OCI-LY1 (cell line): ENCODE results near the gene FUNDC2.

Experiments
- H2AFZ ChIP-seq: fragments of 200-600 bp; sonication (generic), shearing (Covaris generic); 2 replicates; pipeline ENCODE4 v1.6.0; 2014; ENCODE audit warnings: antibody characterized with exemption, mild to moderate bottlenecking, low read length
- H3F3A ChIP-seq: fragments of 200-600 bp; sonication (generic), shearing (Covaris generic); 2 replicates; pipeline ENCODE4 v1.6.0; 2014; ENCODE audit warnings: mild to moderate bottlenecking, antibody characterized with exemption, low read length, moderate library complexity; ENCODE audit not compliant: insufficient read depth
- H3K27ac ChIP-seq: fragments of 200-600 bp; sonication (generic); 2 replicates; pipeline ENCODE4 v1.5.1; 2014; ENCODE audit warnings: low read length, mixed run types, mild to moderate bottlenecking, low read depth; ENCODE audit not compliant: poor library complexity, severe bottlenecking
- H3K27me3 ChIP-seq: fragments of 200-600 bp; sonication (generic); 2 replicates; pipeline ENCODE4 v1.6.0; 2014; ENCODE audit warnings: antibody characterized with exemption, mild to moderate bottlenecking, low read length, moderate library complexity; ENCODE audit not compliant: insufficient read depth
- H3K36me3 ChIP-seq: fragments of 200-600 bp; sonication (generic); 2 replicates; pipeline ENCODE4 v1.6.1; 2014; ENCODE audit warnings: mild to moderate bottlenecking, antibody characterized with exemption, low read length, moderate library complexity, mixed read lengths; ENCODE audit not compliant: insufficient read depth
- H3K4me1 ChIP-seq: fragments of 200-600 bp; sonication (generic); 2 replicates; pipeline ENCODE4 v1.5.1; 2014; ENCODE audit warnings: mild to moderate bottlenecking, low read length, moderate library complexity; ENCODE audit not compliant: insufficient read depth, severe bottlenecking
- H3K4me2 ChIP-seq: fragments of 200-600 bp; sonication (generic), shearing (Covaris generic); 2 replicates; pipeline ENCODE4 v1.6.1; 2014; ENCODE audit warnings: low read length
- H3K4me3 ChIP-seq: fragments of 200-600 bp; sonication (generic); 2 replicates; pipeline ENCODE4 v1.5.1; 2014; ENCODE audit warnings: low read length, low read depth, mild to moderate bottlenecking, mixed read lengths; ENCODE audit not compliant: poor library complexity, severe bottlenecking
- H3K79me2 ChIP-seq: fragments of 200-600 bp; shearing (Covaris generic); 2 replicates; pipeline ENCODE4 v1.6.1; 2016; ENCODE audit warnings: mixed run types, low read length, mixed read lengths; ENCODE audit not compliant: insufficient read depth
- H3K9ac ChIP-seq: fragments of 200-600 bp; sonication (generic), shearing (Covaris generic); 2 replicates; pipeline ENCODE4 v1.6.1; 2014; ENCODE audit warnings: mild to moderate bottlenecking, low read length, mixed read lengths
- H3K9me2 ChIP-seq: fragments of 200-600 bp; sonication (generic), shearing (Covaris generic); 2 replicates; pipeline ENCODE4 v1.6.1; 2014; ENCODE audit warnings: low read depth, mild to moderate bottlenecking, low read length, mixed read lengths
- H3K9me3 ChIP-seq: fragments of 200-600 bp; shearing (Covaris generic); 2 replicates; pipeline ENCODE4 v1.6.1; 2014; ENCODE audit warnings: low read length, mixed read lengths
- H4K20me1 ChIP-seq: fragments of 200-600 bp; sonication (generic), shearing (Covaris generic); 2 replicates; pipeline ENCODE4 v1.6.0; 2016; ENCODE audit warnings: mild to moderate bottlenecking, low read length; ENCODE audit not compliant: insufficient read depth
- EZH2 ChIP-seq: fragments of 200-600 bp; sonication (generic), shearing (Covaris generic); IDR thresholded peaks from 2 replicates; pipeline ENCODE4 v1.8.0; 2017; ENCODE audit warnings: borderline replicate concordance, mixed run types, mild to moderate bottlenecking, antibody characterized with exemption, low read length, moderate library complexity, mixed read lengths
- TF ChIP-seq, protein P1 (sequence below): fragments of 200-600 bp; sonication (generic), shearing (Covaris generic); IDR thresholded peaks from 2 replicates; pipeline ENCODE4 v1.5.1; 2017; ENCODE audit warnings: mild to moderate bottlenecking, antibody characterized with exemption, low read length, moderate library complexity, mixed read lengths

Gene FUNDC2

GRCh38 chrX:155055494-155055893 lies 28.9 kb downstream of the FUNDC2 start:
- TF ChIP-seq, protein P1, sequence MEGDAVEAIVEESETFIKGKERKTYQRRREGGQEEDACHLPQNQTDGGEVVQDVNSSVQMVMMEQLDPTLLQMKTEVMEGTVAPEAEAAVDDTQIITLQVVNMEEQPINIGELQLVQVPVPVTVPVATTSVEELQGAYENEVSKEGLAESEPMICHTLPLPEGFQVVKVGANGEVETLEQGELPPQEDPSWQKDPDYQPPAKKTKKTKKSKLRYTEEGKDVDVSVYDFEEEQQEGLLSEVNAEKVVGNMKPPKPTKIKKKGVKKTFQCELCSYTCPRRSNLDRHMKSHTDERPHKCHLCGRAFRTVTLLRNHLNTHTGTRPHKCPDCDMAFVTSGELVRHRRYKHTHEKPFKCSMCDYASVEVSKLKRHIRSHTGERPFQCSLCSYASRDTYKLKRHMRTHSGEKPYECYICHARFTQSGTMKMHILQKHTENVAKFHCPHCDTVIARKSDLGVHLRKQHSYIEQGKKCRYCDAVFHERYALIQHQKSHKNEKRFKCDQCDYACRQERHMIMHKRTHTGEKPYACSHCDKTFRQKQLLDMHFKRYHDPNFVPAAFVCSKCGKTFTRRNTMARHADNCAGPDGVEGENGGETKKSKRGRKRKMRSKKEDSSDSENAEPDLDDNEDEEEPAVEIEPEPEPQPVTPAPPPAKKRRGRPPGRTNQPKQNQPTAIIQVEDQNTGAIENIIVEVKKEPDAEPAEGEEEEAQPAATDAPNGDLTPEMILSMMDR, result no peak
- TF ChIP-seq EZH2, result no peak
- Histone ChIP-seq H3K27ac (no peak overlapping the region), H3K36me3 (peaks cover 17% of the 10 kb centered on the region; the same call in 1 of the 2 replicates), H3K9me3 (no peaks in the 10 kb centered on the region), H3K9me2 (no peaks in the 10 kb centered on the region), H3K27me3 (no peaks in the 10 kb centered on the region), H3K4me3 (no peak overlapping the region), H3K4me2 (no peak overlapping the region), H3K9ac (no peak overlapping the region), H3F3A (no peaks in the 10 kb centered on the region), H3K79me2 (no peaks in the 10 kb centered on the region), H4K20me1 (no peaks in the 10 kb centered on the region), H3K4me1 (peaks cover 13% of the 10 kb centered on the region), H2AFZ (no peak overlapping the region)

GRCh38 chrX:155056471-155056870 lies 29.8 kb downstream of the FUNDC2 start:
- Histone ChIP-seq H3K9ac (no peak overlapping the region), H3K4me3 (no peak overlapping the region), H3K27ac (no peak overlapping the region), H4K20me1 (no peaks in the 10 kb centered on the region), H3K4me1 (peaks cover 13% of the 10 kb centered on the region), H3K9me3 (no peaks in the 10 kb centered on the region), H3K4me2 (no peak overlapping the region), H3K27me3 (no peaks in the 10 kb centered on the region), H3K9me2 (no peaks in the 10 kb centered on the region), H2AFZ (no peak overlapping the region), H3K79me2 (no peaks in the 10 kb centered on the region), H3F3A (no peaks in the 10 kb centered on the region), H3K36me3 (peaks cover 21% of the 10 kb centered on the region)
- TF ChIP-seq EZH2, result no peak
- TF ChIP-seq, protein P1, result no peak

DNA sequence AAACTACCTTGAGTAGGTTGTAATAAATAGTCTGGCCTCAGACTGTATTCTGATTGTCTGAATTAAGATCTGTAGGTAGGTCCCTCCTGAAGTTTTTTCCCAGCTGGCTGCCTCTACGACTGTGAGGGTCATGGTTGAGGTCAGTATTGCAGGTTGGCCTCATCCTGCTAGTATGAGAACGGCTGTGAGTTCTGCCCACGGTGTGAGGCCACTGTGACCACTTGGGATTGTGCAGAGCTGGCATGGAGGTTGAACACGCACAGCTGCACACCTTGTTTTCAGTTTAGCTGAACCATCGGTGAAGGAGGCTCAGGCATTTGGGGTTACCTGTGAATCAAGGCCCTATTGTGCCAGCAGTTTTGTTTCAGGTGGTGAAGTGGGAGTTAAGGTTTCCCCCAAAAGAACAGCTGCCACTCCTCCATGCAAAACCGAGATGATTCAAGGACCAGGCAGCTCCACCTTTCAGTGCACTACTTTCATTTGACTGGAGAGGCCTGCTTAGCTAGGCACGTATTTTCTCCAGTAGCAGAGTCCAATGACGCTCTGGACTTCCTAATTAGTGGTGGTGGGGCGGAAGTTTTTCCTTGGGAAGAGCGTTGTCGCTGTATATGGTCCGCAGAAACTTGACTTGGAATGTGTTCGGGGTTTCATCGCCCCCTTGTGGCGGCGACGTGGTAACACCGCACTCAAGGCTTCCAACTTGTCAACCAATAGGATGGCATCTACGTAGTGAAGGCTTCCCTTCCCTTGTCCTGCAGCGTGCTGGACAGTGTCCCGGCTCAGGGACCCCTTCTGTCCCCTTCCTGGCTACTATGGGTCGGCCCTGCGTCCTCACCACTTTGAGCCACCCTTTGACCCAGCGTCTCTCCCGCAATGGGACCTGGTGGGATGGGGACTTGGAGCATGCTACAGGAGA lies 30.5 kb downstream of the FUNDC2 start:
- Histone ChIP-seq H2AFZ (no peak overlapping the region), H3K4me3 (peak overlapping the region; percentile 54), H3F3A (no peaks in the 10 kb centered on the region), H3K9me3 (no peaks in the 10 kb centered on the region), H3K4me1 (peaks cover 13% of the 10 kb centered on the region), H3K4me2 (peak overlapping the region; percentile 68), H3K79me2 (no peaks in the 10 kb centered on the region), H3K36me3 (peaks cover 20% of the 10 kb centered on the region), H3K9ac (peak overlapping the region; percentile 35; the same call in 1 of the 2 replicates), H3K9me2 (no peaks in the 10 kb centered on the region), H3K27ac (no peak overlapping the region), H4K20me1 (no peaks in the 10 kb centered on the region), H3K27me3 (no peaks in the 10 kb centered on the region)
- TF ChIP-seq EZH2, result no peak
- TF ChIP-seq, protein P1, result peak; percentile 68; the same call in 1 of the 2 replicates
